H9 (cell line): ENCODE data around the gene DENND5B. TPM values are rescaled to one million over a fixed set of nuclear protein-coding genes. Genes with fewer than 3 reads are reported as not detected.

Experiments used
- DNase-seq: peaks from one replicate; pipeline ENCODE4 v3.0.0-alpha.2; 2017
- H2AFZ ChIP-seq: one replicate; pipeline ENCODE4 v1.6.1; 2013; ENCODE audit warnings: mild to moderate bottlenecking, low read length, control low read depth, moderate library complexity
- H2AK5ac ChIP-seq: 2 replicates; pipeline ENCODE4 v1.6.1; 2013; ENCODE audit warnings: low read length, control low read depth, mixed read lengths; ENCODE audit not compliant: insufficient read length
- H2BK120ac ChIP-seq: one replicate; pipeline ENCODE4 v1.6.1; 2013; ENCODE audit warnings: low read depth, mild to moderate bottlenecking, low read length, control low read depth, inconsistent platforms; ENCODE audit not compliant: poor library complexity, severe bottlenecking
- H2BK12ac ChIP-seq: 2 replicates; pipeline ENCODE4 v1.6.1; 2013; ENCODE audit warnings: low read length, control low read depth, mixed read lengths, low read depth; ENCODE audit not compliant: insufficient read length
- H2BK15ac ChIP-seq: 2 replicates; pipeline ENCODE4 v1.6.1; 2013; ENCODE audit warnings: low read depth, low read length, control low read depth
- H2BK20ac ChIP-seq: one replicate; pipeline ENCODE4 v1.6.1; 2013; ENCODE audit warnings: low read depth, mild to moderate bottlenecking, low read length, control low read depth, inconsistent platforms; ENCODE audit not compliant: poor library complexity, severe bottlenecking
- H2BK5ac ChIP-seq: 2 replicates; pipeline ENCODE4 v1.6.1; 2013; ENCODE audit warnings: low read length, control low read depth, mixed read lengths; ENCODE audit not compliant: insufficient read length
- H3K14ac ChIP-seq: 2 replicates; pipeline ENCODE4 v1.6.1; 2013; ENCODE audit warnings: low read length, control low read depth; ENCODE audit not compliant: insufficient read depth
- H3K18ac ChIP-seq: 2 replicates; pipeline ENCODE4 v1.6.1; 2013; ENCODE audit warnings: low read depth, mild to moderate bottlenecking, mixed read lengths, low read length, control low read depth; ENCODE audit not compliant: insufficient read length
- H3K23ac ChIP-seq: 2 replicates; pipeline ENCODE4 v1.6.1; 2013; ENCODE audit warnings: low read length, control low read depth, mixed read lengths, low read depth; ENCODE audit not compliant: insufficient read length
- H3K23me2 ChIP-seq: 2 replicates; pipeline ENCODE4 v1.6.1; 2013; ENCODE audit warnings: low read depth, mild to moderate bottlenecking, mixed read lengths, low read length, control low read depth; ENCODE audit not compliant: insufficient read length, poor library complexity, severe bottlenecking
- H3K27ac ChIP-seq: 2 replicates; pipeline ENCODE4 v1.5.1; 2013; ENCODE audit warnings: low read length, control low read depth, mixed read lengths, low read depth; ENCODE audit not compliant: insufficient read length
- H3K27me3 ChIP-seq: 2 replicates; pipeline ENCODE4 v1.6.1; 2013; ENCODE audit warnings: low read length, control low read depth, inconsistent platforms; ENCODE audit not compliant: insufficient read depth
- H3K4ac ChIP-seq: 2 replicates; pipeline ENCODE4 v1.6.1; 2013; ENCODE audit warnings: low read depth, mild to moderate bottlenecking, control low read depth, inconsistent platforms, low read length, moderate library complexity
- H3K4me1 ChIP-seq: 2 replicates; pipeline ENCODE4 v1.6.1; 2013; ENCODE audit warnings: low read length, control low read depth, inconsistent platforms; ENCODE audit not compliant: insufficient read depth
- H3K4me2 ChIP-seq: 2 replicates; pipeline ENCODE4 v1.6.1; 2013; ENCODE audit warnings: low read length, control low read depth, mixed read lengths; ENCODE audit not compliant: insufficient read length, insufficient read depth
- H3K56ac ChIP-seq: 2 replicates; pipeline ENCODE4 v1.6.1; 2013; ENCODE audit warnings: low read depth, mild to moderate bottlenecking, mixed read lengths, low read length, control low read depth; ENCODE audit not compliant: insufficient read length
- H3K79me1 ChIP-seq: 2 replicates; pipeline ENCODE4 v1.6.1; 2013; ENCODE audit warnings: low read depth, mild to moderate bottlenecking, moderate library complexity, low read length, control low read depth, inconsistent platforms; ENCODE audit not compliant: insufficient read depth, poor library complexity, severe bottlenecking
- H3K79me2 ChIP-seq: 2 replicates; pipeline ENCODE4 v1.6.1; 2013; ENCODE audit warnings: low read length, control low read depth, inconsistent platforms; ENCODE audit not compliant: insufficient read depth
- H3K9ac ChIP-seq: 2 replicates; pipeline ENCODE4 v1.6.1; 2013; ENCODE audit warnings: low read length, control low read depth, mixed read lengths; ENCODE audit not compliant: insufficient read length; ENCODE audit errors: extremely low read depth
- H3K9me3 ChIP-seq: one replicate; pipeline ENCODE4 v1.6.1; 2013; ENCODE audit warnings: low read depth, low read length, inconsistent platforms; ENCODE audit not compliant: control insufficient read depth
- H3T11ph ChIP-seq: one replicate; pipeline ENCODE4 v1.6.1; 2013; ENCODE audit warnings: mild to moderate bottlenecking, low read length, control low read depth, inconsistent platforms
- H4K20me1 ChIP-seq: one replicate; pipeline ENCODE4 v1.6.1; 2013; ENCODE audit not compliant: control insufficient read depth, insufficient read length, insufficient read depth
- H4K5ac ChIP-seq: 2 replicates; pipeline ENCODE4 v1.6.1; 2013; ENCODE audit warnings: low read depth, mild to moderate bottlenecking, mixed read lengths, low read length, control low read depth; ENCODE audit not compliant: insufficient read length
- H4K8ac ChIP-seq: replicated peaks from 2 replicates; pipeline ENCODE4 v1.6.1; 2013; ENCODE audit warnings: low read length, control low read depth, mixed read lengths, low read depth; ENCODE audit not compliant: insufficient read length
- H4K91ac ChIP-seq: 2 replicates; pipeline ENCODE4 v1.6.1; 2013; ENCODE audit warnings: low read depth, mild to moderate bottlenecking, moderate library complexity, mixed read lengths, low read length, control low read depth; ENCODE audit not compliant: insufficient read length
- H3K27ac Mint-ChIP-seq, 3 experiments: 2 replicates in 2 of 3; 3 replicates in 1 of 3; pipeline ENCODE4 v1.8.0; 2020 to 2021; ENCODE audit warnings: mixed read lengths in 3 of 3, mild to moderate bottlenecking in 1 of 3, moderate library complexity in 1 of 3
- H3K27me3 Mint-ChIP-seq: 2 replicates; pipeline ENCODE4 v1.8.0; 2021; ENCODE audit warnings: low read depth, mild to moderate bottlenecking, moderate library complexity, mixed read lengths
- H3K36me3 Mint-ChIP-seq, 3 experiments: 2 replicates in 2 of 3; 3 replicates in 1 of 3; pipeline ENCODE4 v1.8.0; 2020 to 2021; ENCODE audit warnings: low read depth in 3 of 3, mixed read lengths in 3 of 3; ENCODE audit not compliant: insufficient read depth in 1 of 3
- H3K4me1 Mint-ChIP-seq, 2 experiments: 2 replicates each; pipeline ENCODE4 v1.8.0; 2020; ENCODE audit warnings: mixed read lengths in 2 of 2
- H3K4me3 Mint-ChIP-seq, 2 experiments: 2 replicates in 1 of 2; 3 replicates in 1 of 2; pipeline ENCODE4 v1.8.0; 2020 to 2021; ENCODE audit warnings: mild to moderate bottlenecking in 2 of 2, mixed read lengths in 2 of 2, moderate library complexity in 1 of 2
- H3K9me3 Mint-ChIP-seq, 2 experiments: 2 replicates in 1 of 2; 3 replicates in 1 of 2; pipeline ENCODE4 v1.8.0; 2020; ENCODE audit warnings: mild to moderate bottlenecking in 2 of 2, mixed read lengths in 2 of 2, moderate library complexity in 1 of 2
- WGBS: extraction: QIAGEN DNeasy Blood & Tissue Kit; methylation state at CpG from one replicate; pipeline ENCODE4 v1.1.7; 2013; ENCODE audit warnings: missing lambda C conversion rate, low lambda C conversion rate, mixed read lengths; ENCODE audit not compliant: insufficient read length; ENCODE audit errors: extremely low coverage; 5-methylcytosine and 5-hydroxymethylcytosine counted together
- total RNA-seq: library from RNA; stranded (reverse); gene quantifications from 2 replicates; pipeline ENCODE4 v1.2.1, GENCODE V29; 2021
- TF ChIP-seq, protein P1 (sequence below): fragments of 200-600 bp; sonication (generic); conservative IDR thresholded peaks from 3 replicates; pipeline ENCODE4 v1.8.0; 2021; ENCODE audit warnings: antibody characterized with exemption, mild to moderate bottlenecking

DENND5B gene
- total RNA-seq, 1 experiment from 2014 or later = 13.4 TPM

DNA sequence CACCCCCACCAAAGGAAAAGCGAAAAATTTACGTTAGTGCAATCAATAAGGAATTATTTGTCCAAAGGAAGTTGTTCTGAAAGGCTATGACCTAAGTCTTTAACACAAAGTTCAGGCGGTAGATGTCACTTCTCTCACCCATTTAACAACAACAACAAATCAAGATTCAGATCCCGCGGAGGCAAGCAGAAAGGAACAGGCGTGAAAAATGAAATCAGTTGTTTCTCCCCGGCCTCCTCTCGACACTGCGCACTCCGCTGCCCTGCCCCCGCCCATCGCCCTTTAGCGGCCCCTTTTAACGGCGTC, 1.4 kb downstream of the DENND5B start:
- no CpG with 5 or more reads among the region's 15 CpGs for WGBS
- peak overlapping the region; percentile 51 for H3K9ac ChIP-seq
- DNase-seq = no peak
- H3T11ph ChIP-seq = no peak overlapping the region
- no peak overlapping the region for H4K8ac ChIP-seq
- H3K4ac ChIP-seq = no peak overlapping the region
- no peak overlapping the region for H2BK120ac ChIP-seq
- peak overlapping the region; percentile 56 for H3K4me2 ChIP-seq
- Mint-ChIP-seq H3K4me1 (peaks cover 30 to 38% of the 10 kb centered on the region in 2 experiments), H3K4me3 (peak overlapping the region; percentile 81 to 87), H3K36me3 (peaks cover 0 to 6% (median 5%) of the 10 kb centered on the region in 3 experiments; a peak in 2 of 7 replicates), H3K27ac (no peak overlapping the region; a peak in 2 of 7 replicates), H3K27me3 (peaks cover 17% of the 10 kb centered on the region), H3K9me3 (no peaks in the 10 kb centered on the region)
- H3K23me2 ChIP-seq = peaks cover 10% of the 10 kb centered on the region
- H3K14ac ChIP-seq = peak overlapping the region; percentile 88; the same call in 1 of the 2 replicates
- H3K79me1 ChIP-seq = peaks cover 3% of the 10 kb centered on the region
- H2AK5ac ChIP-seq = no peak overlapping the region
- H3K23ac ChIP-seq = no peak overlapping the region
- H4K5ac ChIP-seq = no peak overlapping the region
- H2BK12ac ChIP-seq = no peak overlapping the region
- no peaks in the 10 kb centered on the region for H3K27me3 ChIP-seq
- H4K91ac ChIP-seq = no peak overlapping the region
- H2BK5ac ChIP-seq = no peak overlapping the region
- TF ChIP-seq, protein P1, sequence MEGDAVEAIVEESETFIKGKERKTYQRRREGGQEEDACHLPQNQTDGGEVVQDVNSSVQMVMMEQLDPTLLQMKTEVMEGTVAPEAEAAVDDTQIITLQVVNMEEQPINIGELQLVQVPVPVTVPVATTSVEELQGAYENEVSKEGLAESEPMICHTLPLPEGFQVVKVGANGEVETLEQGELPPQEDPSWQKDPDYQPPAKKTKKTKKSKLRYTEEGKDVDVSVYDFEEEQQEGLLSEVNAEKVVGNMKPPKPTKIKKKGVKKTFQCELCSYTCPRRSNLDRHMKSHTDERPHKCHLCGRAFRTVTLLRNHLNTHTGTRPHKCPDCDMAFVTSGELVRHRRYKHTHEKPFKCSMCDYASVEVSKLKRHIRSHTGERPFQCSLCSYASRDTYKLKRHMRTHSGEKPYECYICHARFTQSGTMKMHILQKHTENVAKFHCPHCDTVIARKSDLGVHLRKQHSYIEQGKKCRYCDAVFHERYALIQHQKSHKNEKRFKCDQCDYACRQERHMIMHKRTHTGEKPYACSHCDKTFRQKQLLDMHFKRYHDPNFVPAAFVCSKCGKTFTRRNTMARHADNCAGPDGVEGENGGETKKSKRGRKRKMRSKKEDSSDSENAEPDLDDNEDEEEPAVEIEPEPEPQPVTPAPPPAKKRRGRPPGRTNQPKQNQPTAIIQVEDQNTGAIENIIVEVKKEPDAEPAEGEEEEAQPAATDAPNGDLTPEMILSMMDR = no peak
- H3K18ac ChIP-seq = no peak overlapping the region
- H3K79me2 ChIP-seq = 0 out of 2 replicates have a peak, but pooled peaks cover 2% of the 10 kb centered on the region
- no peak overlapping the region for H2BK15ac ChIP-seq
- no peak overlapping the region for H3K27ac ChIP-seq
- no peak overlapping the region for H3K56ac ChIP-seq
- H2AFZ ChIP-seq = no peak overlapping the region
- H2BK20ac ChIP-seq = no peak overlapping the region
- H4K20me1 ChIP-seq = no peaks in the 10 kb centered on the region
- no peaks in the 10 kb centered on the region for H3K4me1 ChIP-seq
- no peaks in the 10 kb centered on the region for H3K9me3 ChIP-seq
